Uterus (tissue), 2 donors: ENCODE results near the gene ZNF609.

ENCODE experiments used
- CTCF ChIP-seq, 4 experiments: fragments of 200-600 bp in 2 of 4; fragments of 450-650 bp in 2 of 4; sonication (generic) in 2 of 4; IDR thresholded peaks; one replicate each; pipeline ENCODE4 v1.5.1; 2016 to 2019; ENCODE audit warnings: antibody characterized with exemption in 4 of 4, mild to moderate bottlenecking in 2 of 4, moderate library complexity in 1 of 4
- POLR2A ChIP-seq, 2 donors: fragments of 450-650 bp; IDR thresholded peaks; one replicate each; pipeline ENCODE4 v1.6.1; 2016; ENCODE audit warnings: antibody characterized with exemption in 2 of 2, mild to moderate bottlenecking in 1 of 2, moderate library complexity in 1 of 2

- TF ChIP-seq POLR2A (IDR thresholded peaks at IDR 0.05) (no peak), CTCF (IDR thresholded peaks at IDR 0.05) (no peak)
These were observed 47.5 kb downstream of the ZNF609 start for GRCh38 chr15:64507845-64508244.
